ENCODE results near the gene TCAIM.

The TCAIM gene

GRCh38 chr3:44338010-44338827 lies at the start of gene TCAIM:
Gene TCAIM (plus strand): TSS chr3:44338766. CDS start chr3:44354783, 16,017 bp downstream.
- H3K27me3 ChIP-seq (ENCODE audit: control insufficient read depth in 5 of 5, insufficient read depth in 4 of 5, low read length in 5 of 5): no peaks in the 10 kb centered on the region
- H3K4me3 ChIP-seq (ENCODE audit: low read depth in 1 of 5, low read length in 5 of 5): peak within 1 kb of the TSS; percentile 78 to 99 (median 89)
- peak within 1 kb of the TSS; percentile 92 for H3K27ac ChIP-seq (ENCODE audit: low read depth, low read length)
- H3K36me3 ChIP-seq (ENCODE audit: control insufficient read depth in 5 of 5, insufficient read depth in 5 of 5, low read length in 5 of 5): no peaks in the 10 kb centered on the region
- H3K9ac ChIP-seq (ENCODE audit: low read length in 5 of 5): peak within 1 kb of the TSS; percentile 82 to 93 (median 90)
- peaks cover 3 to 22% (median 16%) of the 10 kb centered on the region in 5 donors for H3K4me1 ChIP-seq (ENCODE audit: control insufficient read depth in 5 of 5, insufficient read depth in 5 of 5, low read length in 5 of 5)
- H3K9me3 ChIP-seq (ENCODE audit: control insufficient read depth in 5 of 5, low read length in 5 of 5): no peaks in the 10 kb centered on the region

GRCh38 chr3:44289882-44290462 lies 48.6 kb upstream of the TCAIM start:
- H3K9ac ChIP-seq (ENCODE audit: low read length in 5 of 5): no peak overlapping the region
- H3K27me3 ChIP-seq (ENCODE audit: control insufficient read depth in 5 of 5, insufficient read depth in 4 of 5, low read length in 5 of 5): no peaks in the 10 kb centered on the region
- H3K27ac ChIP-seq (ENCODE audit: low read depth, low read length): no peak overlapping the region
- no peak overlapping the region for H3K4me3 ChIP-seq (ENCODE audit: low read depth in 1 of 5, low read length in 5 of 5)
- no peaks in the 10 kb centered on the region for H3K36me3 ChIP-seq (ENCODE audit: control insufficient read depth in 5 of 5, insufficient read depth in 5 of 5, low read length in 5 of 5)
- no peaks in the 10 kb centered on the region for H3K9me3 ChIP-seq (ENCODE audit: control insufficient read depth in 5 of 5, low read length in 5 of 5)
- no peaks in the 10 kb centered on the region for H3K4me1 ChIP-seq (ENCODE audit: control insufficient read depth in 5 of 5, insufficient read depth in 5 of 5, low read length in 5 of 5)

- Histone ChIP-seq H3K9ac (ENCODE audit: low read length in 5 of 5) (no peak overlapping the region), H3K27ac (ENCODE audit: low read depth, low read length) (no peak overlapping the region), H3K9me3 (ENCODE audit: control insufficient read depth in 5 of 5, low read length in 5 of 5) (no peaks in the 10 kb centered on the region), H3K4me1 (ENCODE audit: control insufficient read depth in 5 of 5, insufficient read depth in 5 of 5, low read length in 5 of 5) (no peaks in the 10 kb centered on the region), H3K4me3 (ENCODE audit: low read depth in 1 of 5, low read length in 5 of 5) (no peak overlapping the region), H3K27me3 (ENCODE audit: control insufficient read depth in 5 of 5, insufficient read depth in 4 of 5, low read length in 5 of 5) (no peaks in the 10 kb centered on the region), H3K36me3 (ENCODE audit: control insufficient read depth in 5 of 5, insufficient read depth in 5 of 5, low read length in 5 of 5) (no peaks in the 10 kb centered on the region)
Measured at GRCh38 chr3:44292276-44292675, 46.3 kb upstream of the TCAIM start.

GRCh38 chr3:44292947-44293346 lies 45.6 kb upstream of the TCAIM start:
- H3K36me3 ChIP-seq (ENCODE audit: control insufficient read depth in 5 of 5, insufficient read depth in 5 of 5, low read length in 5 of 5): no peaks in the 10 kb centered on the region
- H3K27me3 ChIP-seq (ENCODE audit: control insufficient read depth in 5 of 5, insufficient read depth in 4 of 5, low read length in 5 of 5): no peaks in the 10 kb centered on the region
- H3K4me1 ChIP-seq (ENCODE audit: control insufficient read depth in 5 of 5, insufficient read depth in 5 of 5, low read length in 5 of 5): no peaks in the 10 kb centered on the region
- no peak overlapping the region for H3K27ac ChIP-seq (ENCODE audit: low read depth, low read length)
- no peaks in the 10 kb centered on the region for H3K9me3 ChIP-seq (ENCODE audit: control insufficient read depth in 5 of 5, low read length in 5 of 5)
- H3K4me3 ChIP-seq (ENCODE audit: low read depth in 1 of 5, low read length in 5 of 5): no peak overlapping the region
- no peak overlapping the region for H3K9ac ChIP-seq (ENCODE audit: low read length in 5 of 5)

GRCh38 chr3:44297255-44297654 lies 41.3 kb upstream of the TCAIM start:
- Histone ChIP-seq H3K9ac (ENCODE audit: low read length in 5 of 5) (no peak overlapping the region), H3K9me3 (ENCODE audit: control insufficient read depth in 5 of 5, low read length in 5 of 5) (no peaks in the 10 kb centered on the region), H3K4me3 (ENCODE audit: low read depth in 1 of 5, low read length in 5 of 5) (no peak overlapping the region)

GRCh38 chr3:44301746-44302145 lies 36.8 kb upstream of the TCAIM start:
- H3K27ac ChIP-seq (ENCODE audit: low read depth, low read length): no peak overlapping the region
- H3K9ac ChIP-seq (ENCODE audit: low read length in 5 of 5): no peak overlapping the region
- H3K4me3 ChIP-seq (ENCODE audit: low read depth in 1 of 5, low read length in 5 of 5): no peak overlapping the region
- H3K4me1 ChIP-seq (ENCODE audit: control insufficient read depth in 5 of 5, insufficient read depth in 5 of 5, low read length in 5 of 5): no peaks in the 10 kb centered on the region
- H3K9me3 ChIP-seq (ENCODE audit: control insufficient read depth in 5 of 5, low read length in 5 of 5): no peaks in the 10 kb centered on the region
- no peaks in the 10 kb centered on the region for H3K27me3 ChIP-seq (ENCODE audit: control insufficient read depth in 5 of 5, insufficient read depth in 4 of 5, low read length in 5 of 5)
- H3K36me3 ChIP-seq (ENCODE audit: control insufficient read depth in 5 of 5, insufficient read depth in 5 of 5, low read length in 5 of 5): no peaks in the 10 kb centered on the region

More at GRCh38 chr3:44297255-44297654, 41.3 kb upstream of the TCAIM start:
- H3K27ac ChIP-seq (ENCODE audit: low read depth, low read length): no peak overlapping the region
- no peaks in the 10 kb centered on the region for H3K27me3 ChIP-seq (ENCODE audit: control insufficient read depth in 5 of 5, insufficient read depth in 4 of 5, low read length in 5 of 5)
- H3K4me1 ChIP-seq (ENCODE audit: control insufficient read depth in 5 of 5, insufficient read depth in 5 of 5, low read length in 5 of 5): no peaks in the 10 kb centered on the region
- H3K36me3 ChIP-seq (ENCODE audit: control insufficient read depth in 5 of 5, insufficient read depth in 5 of 5, low read length in 5 of 5): no peaks in the 10 kb centered on the region

- Histone ChIP-seq H3K27me3 (ENCODE audit: control insufficient read depth in 5 of 5, insufficient read depth in 4 of 5, low read length in 5 of 5) (no peaks in the 10 kb centered on the region), H3K27ac (ENCODE audit: low read depth, low read length) (no peak overlapping the region), H3K9ac (ENCODE audit: low read length in 5 of 5) (no peak overlapping the region), H3K9me3 (ENCODE audit: control insufficient read depth in 5 of 5, low read length in 5 of 5) (no peaks in the 10 kb centered on the region), H3K4me1 (ENCODE audit: control insufficient read depth in 5 of 5, insufficient read depth in 5 of 5, low read length in 5 of 5) (no peaks in the 10 kb centered on the region), H3K36me3 (ENCODE audit: control insufficient read depth in 5 of 5, insufficient read depth in 5 of 5, low read length in 5 of 5) (no peaks in the 10 kb centered on the region), H3K4me3 (ENCODE audit: low read depth in 1 of 5, low read length in 5 of 5) (no peak overlapping the region)
Measured at GRCh38 chr3:44309500-44309899, 29.1 kb upstream of the TCAIM start.

GRCh38 chr3:44318891-44319311 lies 19.7 kb upstream of the TCAIM start:
- Histone ChIP-seq H3K4me1 (ENCODE audit: control insufficient read depth in 5 of 5, insufficient read depth in 5 of 5, low read length in 5 of 5) (no peaks in the 10 kb centered on the region), H3K4me3 (ENCODE audit: low read depth in 1 of 5, low read length in 5 of 5) (no peak overlapping the region), H3K27ac (ENCODE audit: low read depth, low read length) (no peak overlapping the region), H3K9ac (ENCODE audit: low read length in 5 of 5) (no peak overlapping the region), H3K36me3 (ENCODE audit: control insufficient read depth in 5 of 5, insufficient read depth in 5 of 5, low read length in 5 of 5) (no peaks in the 10 kb centered on the region), H3K9me3 (ENCODE audit: control insufficient read depth in 5 of 5, low read length in 5 of 5) (no peaks in the 10 kb centered on the region), H3K27me3 (ENCODE audit: control insufficient read depth in 5 of 5, insufficient read depth in 4 of 5, low read length in 5 of 5) (no peaks in the 10 kb centered on the region)

- peaks cover 0 to 3% (median 0%) of the 10 kb centered on the region in 5 donors for H3K9me3 ChIP-seq (ENCODE audit: control insufficient read depth in 5 of 5, low read length in 5 of 5)
- H3K4me1 ChIP-seq (ENCODE audit: control insufficient read depth in 5 of 5, insufficient read depth in 5 of 5, low read length in 5 of 5): no peaks in the 10 kb centered on the region
- H3K27me3 ChIP-seq (ENCODE audit: control insufficient read depth in 5 of 5, insufficient read depth in 4 of 5, low read length in 5 of 5): no peaks in the 10 kb centered on the region
- no peaks in the 10 kb centered on the region for H3K36me3 ChIP-seq (ENCODE audit: control insufficient read depth in 5 of 5, insufficient read depth in 5 of 5, low read length in 5 of 5)
- no peak overlapping the region for H3K27ac ChIP-seq (ENCODE audit: low read depth, low read length)
- H3K4me3 ChIP-seq (ENCODE audit: low read depth in 1 of 5, low read length in 5 of 5): no peak overlapping the region
- H3K9ac ChIP-seq (ENCODE audit: low read length in 5 of 5): peak overlapping the region in 1 of 5 donors; percentile 1
Measured at GRCh38 chr3:44321335-44321734, 17.2 kb upstream of the TCAIM start.

GRCh38 chr3:44323341-44323955 lies 15.1 kb upstream of the TCAIM start:
- no peak overlapping the region for H3K4me3 ChIP-seq (ENCODE audit: low read depth in 1 of 5, low read length in 5 of 5)
- no peak overlapping the region for H3K27ac ChIP-seq (ENCODE audit: low read depth, low read length)
- H3K9me3 ChIP-seq (ENCODE audit: control insufficient read depth in 5 of 5, low read length in 5 of 5): peaks cover 0 to 3% (median 0%) of the 10 kb centered on the region in 5 donors
- H3K9ac ChIP-seq (ENCODE audit: low read length in 5 of 5): no peak overlapping the region
- H3K36me3 ChIP-seq (ENCODE audit: control insufficient read depth in 5 of 5, insufficient read depth in 5 of 5, low read length in 5 of 5): no peaks in the 10 kb centered on the region
- no peaks in the 10 kb centered on the region for H3K27me3 ChIP-seq (ENCODE audit: control insufficient read depth in 5 of 5, insufficient read depth in 4 of 5, low read length in 5 of 5)
- no peaks in the 10 kb centered on the region for H3K4me1 ChIP-seq (ENCODE audit: control insufficient read depth in 5 of 5, insufficient read depth in 5 of 5, low read length in 5 of 5)
